ENCODE results near the gene MYL4. TPM values are rescaled to one million over a fixed set of nuclear protein-coding genes. Genes with fewer than 3 reads are reported as not detected.
"Not testable (repeated sequence)": the region's sequence is repeated elsewhere in the genome, so short reads cannot be mapped to it uniquely, and the experiment has no call there.

Gene MYL4
- 1 to 10 TPM; 3.2 to 4.0 (median 3.6) TPM for polyA plus RNA-seq (ENCODE audit: insufficient read length in 4 of 4)

GRCh38 chr17:47208744-47209488 lies at the start of gene MYL4:
Gene MYL4, plus strand, starts transcription at chr17:47209348. Its CDS starts 75 bp downstream, at chr17:47209423.
- DNase-seq (ENCODE audit: low read depth in 4 of 4, low spot score in 3 of 4), result no peak

- no peak for DNase-seq (ENCODE audit: low read depth in 4 of 4, low spot score in 3 of 4)
Measured at GRCh38 chr17:47162013-47162622, 47.0 kb upstream of the MYL4 start.

GRCh38 chr17:47164263-47164662 lies 44.9 kb upstream of the MYL4 start:
- no peak for DNase-seq (ENCODE audit: low read depth in 4 of 4, low spot score in 3 of 4)

- DNase-seq (ENCODE audit: low read depth in 4 of 4, low spot score in 3 of 4), result no peak
Measured at GRCh38 chr17:47165137-47165536, 44.0 kb upstream of the MYL4 start.

GRCh38 chr17:47166854-47167253 lies 42.3 kb upstream of the MYL4 start:
- not testable (repeated sequence) for DNase-seq (ENCODE audit: low read depth in 4 of 4, low spot score in 3 of 4)

GRCh38 chr17:47168896-47169295 lies 40.3 kb upstream of the MYL4 start:
- not testable (repeated sequence) for DNase-seq (ENCODE audit: low read depth in 4 of 4, low spot score in 3 of 4)

- no peak for DNase-seq (ENCODE audit: low read depth in 4 of 4, low spot score in 3 of 4)
Measured at GRCh38 chr17:47170710-47171109, 38.4 kb upstream of the MYL4 start.

- DNase-seq (ENCODE audit: low read depth in 4 of 4, low spot score in 3 of 4), result no peak
Measured at GRCh38 chr17:47172696-47173565, 36.2 kb upstream of the MYL4 start.

GRCh38 chr17:47174823-47175222 lies 34.3 kb upstream of the MYL4 start:
- DNase-seq (ENCODE audit: low read depth in 4 of 4, low spot score in 3 of 4), result not testable (repeated sequence)

- DNase-seq (ENCODE audit: low read depth in 4 of 4, low spot score in 3 of 4), result no peak
Measured at GRCh38 chr17:47176389-47176826, 32.7 kb upstream of the MYL4 start.

GRCh38 chr17:47177261-47177660 lies 31.9 kb upstream of the MYL4 start:
- no peak for DNase-seq (ENCODE audit: low read depth in 4 of 4, low spot score in 3 of 4)

GRCh38 chr17:47179141-47179540 lies 30.0 kb upstream of the MYL4 start:
- DNase-seq (ENCODE audit: low read depth in 4 of 4, low spot score in 3 of 4), result no peak

GRCh38 chr17:47180337-47180736 lies 28.8 kb upstream of the MYL4 start:
- no peak for DNase-seq (ENCODE audit: low read depth in 4 of 4, low spot score in 3 of 4)

- DNase-seq (ENCODE audit: low read depth in 4 of 4, low spot score in 3 of 4), result not testable (repeated sequence)
Measured at GRCh38 chr17:47180988-47181387, 28.2 kb upstream of the MYL4 start.

- no peak for DNase-seq (ENCODE audit: low read depth in 4 of 4, low spot score in 3 of 4)
Measured at GRCh38 chr17:47184681-47185080, 24.5 kb upstream of the MYL4 start.

- peak in 1 of 4 donors; percentile 12 for DNase-seq (ENCODE audit: low read depth in 4 of 4, low spot score in 3 of 4)
Measured at GRCh38 chr17:47188271-47188875, 20.8 kb upstream of the MYL4 start.

- DNase-seq (ENCODE audit: low read depth in 4 of 4, low spot score in 3 of 4), result peak; percentile 98 to 100 (median 100)
Measured at GRCh38 chr17:47188876-47189731, 20.0 kb upstream of the MYL4 start, which contains the start of gene CDC27. Gene CDC27, minus strand, starts transcription at chr17:47189295. Its CDS starts 123 bp downstream, at chr17:47189172.

GRCh38 chr17:47189732-47190237 lies 19.4 kb upstream of the MYL4 start:
- no peak for DNase-seq (ENCODE audit: low read depth in 4 of 4, low spot score in 3 of 4)

- DNase-seq (ENCODE audit: low read depth in 4 of 4, low spot score in 3 of 4), result no peak
Measured at GRCh38 chr17:47190243-47190642, 18.9 kb upstream of the MYL4 start.

All from right renal pelvis (tissue), 4 donors.